ENCODE data around the gene ANKRD23. TPM values are rescaled to one million over a fixed set of nuclear protein-coding genes. Genes with fewer than 3 reads are reported as not detected.

Gene ANKRD23
- total RNA-seq, 4 donors from 2014 or later = 1.4 to 4.4 (median 1.8) TPM

- TF ChIP-seq CTCF (IDR thresholded peaks at IDR 0.05) = no peak
- ATAC-seq (ENCODE audit: low FRiP score) (peak; percentile 36), DNase-seq (ENCODE audit: low spot score) (no peak)
Observed at GRCh38 chr2:96832754-96833507, 10.9 kb downstream of the ANKRD23 start.

GRCh38 chr2:96832408-96832753 lies 11.4 kb downstream of the ANKRD23 start:
- ATAC-seq (ENCODE audit: low FRiP score) (no peak), DNase-seq (ENCODE audit: low spot score) (no peak)
- no peak for TF ChIP-seq CTCF (IDR thresholded peaks at IDR 0.05)

- no peak for TF ChIP-seq CTCF (IDR thresholded peaks at IDR 0.05)
- ATAC-seq (ENCODE audit: low FRiP score) = peak; percentile 50
Observed at GRCh38 chr2:96831679-96832078, 12.1 kb downstream of the ANKRD23 start.

GRCh38 chr2:96830044-96830562 lies 13.7 kb downstream of the ANKRD23 start:
- ATAC-seq (ENCODE audit: low FRiP score) (no peak), DNase-seq (ENCODE audit: low spot score) (no peak)
- no peak for TF ChIP-seq CTCF (IDR thresholded peaks at IDR 0.05)

More at GRCh38 chr2:96831679-96832078, 12.1 kb downstream of the ANKRD23 start:
- no peak for DNase-seq (ENCODE audit: low spot score)

- TF ChIP-seq CTCF (IDR thresholded peaks at IDR 0.05) = no peak
- no peak for DNase-seq (ENCODE audit: low spot score)
- no peak for ATAC-seq (ENCODE audit: low FRiP score)
Observed at GRCh38 chr2:96828874-96829273, 14.9 kb downstream of the ANKRD23 start.

- no peak for DNase-seq (ENCODE audit: low spot score)
- no peak for TF ChIP-seq CTCF (IDR thresholded peaks at IDR 0.05)
- ATAC-seq (ENCODE audit: low FRiP score) = no peak
Observed at GRCh38 chr2:96828436-96828835, 15.4 kb downstream of the ANKRD23 start.

All from omental fat pad (tissue), 4 donors.